WTC11 (cell line): ENCODE data around the gene GPN3. TPM values are rescaled to one million over a fixed set of nuclear protein-coding genes. Genes with fewer than 3 reads are reported as not detected.

Experiments
- CREB1 ChIP-seq: sonication (generic); formaldehyde crosslinking; IDR thresholded peaks from 2 replicates; pipeline ENCODE4 v1.8.0; 2023; ENCODE audit warnings: mild to moderate bottlenecking, missing genetic modification reagents
- ELF4 ChIP-seq: sonication (generic); formaldehyde crosslinking; IDR thresholded peaks from 2 replicates; pipeline ENCODE4 v1.8.1; 2022; ENCODE audit warnings: low read depth, mild to moderate bottlenecking, moderate library complexity, missing genetic modification reagents
- ESRRA ChIP-seq: sonication (generic); formaldehyde crosslinking; IDR thresholded peaks from 2 replicates; pipeline ENCODE4 v1.8.1; 2022; ENCODE audit warnings: mild to moderate bottlenecking, missing genetic modification reagents, borderline replicate concordance
- ETV6 ChIP-seq: sonication (generic); formaldehyde crosslinking; IDR thresholded peaks from 2 replicates; pipeline ENCODE4 v1.8.1; 2022; ENCODE audit warnings: mild to moderate bottlenecking, missing genetic modification reagents
- FOXP1 ChIP-seq: sonication (generic); formaldehyde crosslinking; IDR thresholded peaks from 2 replicates; pipeline ENCODE4 v1.8.0; 2022; ENCODE audit warnings: missing genetic modification reagents, mild to moderate bottlenecking, moderate library complexity, borderline replicate concordance
- JUN ChIP-seq: sonication (generic); formaldehyde crosslinking; IDR thresholded peaks from 2 replicates; pipeline ENCODE4 v1.8.0; 2023; ENCODE audit warnings: mild to moderate bottlenecking, missing genetic modification reagents
- NR2C2 ChIP-seq: sonication (generic); formaldehyde crosslinking; IDR thresholded peaks from 2 replicates; pipeline ENCODE4 v1.8.0; 2022; ENCODE audit warnings: mild to moderate bottlenecking, missing genetic modification reagents
- NR3C1 ChIP-seq: sonication (generic); formaldehyde crosslinking; conservative IDR thresholded peaks from 2 replicates; pipeline ENCODE4 v1.8.1; 2023; ENCODE audit warnings: low read depth, mild to moderate bottlenecking, missing genetic modification reagents
- OVOL2 ChIP-seq: fragments of 250-450 bp; sonication (Bioruptor Pico); IDR thresholded peaks from 2 replicates; pipeline ENCODE4 v1.9.0; 2021; ENCODE audit warnings: mild to moderate bottlenecking, borderline replicate concordance
- ZNF232 ChIP-seq: sonication (generic); formaldehyde crosslinking; IDR thresholded peaks from 2 replicates; pipeline ENCODE4 v1.8.0; 2022; ENCODE audit warnings: mild to moderate bottlenecking, missing genetic modification reagents
- ZNF317 ChIP-seq: sonication (generic); formaldehyde crosslinking; IDR thresholded peaks from 2 replicates; pipeline ENCODE4 v1.8.1; 2023; ENCODE audit warnings: low read depth, mild to moderate bottlenecking, moderate library complexity, missing genetic modification reagents, borderline replicate concordance
- ZNF416 ChIP-seq: fragments of 250-450 bp; sonication (Bioruptor Pico); IDR thresholded peaks from 2 replicates; pipeline ENCODE4 v1.9.0; 2021; ENCODE audit warnings: mild to moderate bottlenecking, inconsistent platforms
- ZNF423 ChIP-seq: fragments of 250-450 bp; sonication (Bioruptor Pico); IDR thresholded peaks from 2 replicates; pipeline ENCODE4 v2.1.2; 2022; ENCODE audit warnings: mild to moderate bottlenecking, moderate library complexity
- total RNA-seq: library from RNA; stranded (reverse); gene quantifications from 3 replicates; pipeline ENCODE4 v1.2.3, GENCODE V29; 2021
- TF ChIP-seq, protein P1 (sequence below): sonication (generic); formaldehyde crosslinking; IDR thresholded peaks from 2 replicates; pipeline ENCODE4 v1.8.1; 2022; ENCODE audit warnings: mild to moderate bottlenecking, missing genetic modification reagents, moderate library complexity, borderline replicate concordance
- TF ChIP-seq, protein P2 (sequence below): fragments of 250-450 bp; sonication (Bioruptor Pico); IDR thresholded peaks from 2 replicates; pipeline ENCODE4 v2.1.2; 2022; ENCODE audit warnings: mild to moderate bottlenecking, moderate library complexity
- TF ChIP-seq, protein P3 (sequence below): fragments of 250-450 bp; sonication (Bioruptor Pico); IDR thresholded peaks from 2 replicates; pipeline ENCODE4 v1.8.0; 2021; ENCODE audit warnings: mild to moderate bottlenecking
- TF ChIP-seq, protein P4 (sequence below): sonication (generic); formaldehyde crosslinking; IDR thresholded peaks from 2 replicates; pipeline ENCODE4 v1.8.1; 2022; ENCODE audit warnings: low read depth, mild to moderate bottlenecking, moderate library complexity, missing genetic modification reagents, borderline replicate concordance
- TF ChIP-seq, protein P5 (sequence below): fragments of 250-450 bp; sonication (Bioruptor Pico); conservative IDR thresholded peaks from 2 replicates; pipeline ENCODE4 v1.9.0; 2021; ENCODE audit warnings: mild to moderate bottlenecking
- TF ChIP-seq, protein P6 (sequence below): sonication (generic); formaldehyde crosslinking; IDR thresholded peaks from 2 replicates; pipeline ENCODE4 v1.8.1; 2023; ENCODE audit warnings: mild to moderate bottlenecking, missing genetic modification reagents
- TF ChIP-seq, protein P7 (sequence below): sonication (generic); formaldehyde crosslinking; IDR thresholded peaks from 2 replicates; pipeline ENCODE4 v1.8.0; 2023; ENCODE audit warnings: missing genetic modification reagents, mild to moderate bottlenecking, borderline replicate concordance
- TF ChIP-seq, protein P8 (sequence below): sonication (generic); formaldehyde crosslinking; IDR thresholded peaks from 2 replicates; pipeline ENCODE4 v1.8.1; 2023; ENCODE audit warnings: mild to moderate bottlenecking, missing genetic modification reagents
- TF ChIP-seq, protein P9 (sequence below): sonication (generic); formaldehyde crosslinking; conservative IDR thresholded peaks from 2 replicates; pipeline ENCODE4 v1.8.1; 2022; ENCODE audit warnings: mild to moderate bottlenecking, missing genetic modification reagents

GPN3 gene
- total RNA-seq, 1 experiment from 2014 or later, result 46.4 TPM

DNA sequence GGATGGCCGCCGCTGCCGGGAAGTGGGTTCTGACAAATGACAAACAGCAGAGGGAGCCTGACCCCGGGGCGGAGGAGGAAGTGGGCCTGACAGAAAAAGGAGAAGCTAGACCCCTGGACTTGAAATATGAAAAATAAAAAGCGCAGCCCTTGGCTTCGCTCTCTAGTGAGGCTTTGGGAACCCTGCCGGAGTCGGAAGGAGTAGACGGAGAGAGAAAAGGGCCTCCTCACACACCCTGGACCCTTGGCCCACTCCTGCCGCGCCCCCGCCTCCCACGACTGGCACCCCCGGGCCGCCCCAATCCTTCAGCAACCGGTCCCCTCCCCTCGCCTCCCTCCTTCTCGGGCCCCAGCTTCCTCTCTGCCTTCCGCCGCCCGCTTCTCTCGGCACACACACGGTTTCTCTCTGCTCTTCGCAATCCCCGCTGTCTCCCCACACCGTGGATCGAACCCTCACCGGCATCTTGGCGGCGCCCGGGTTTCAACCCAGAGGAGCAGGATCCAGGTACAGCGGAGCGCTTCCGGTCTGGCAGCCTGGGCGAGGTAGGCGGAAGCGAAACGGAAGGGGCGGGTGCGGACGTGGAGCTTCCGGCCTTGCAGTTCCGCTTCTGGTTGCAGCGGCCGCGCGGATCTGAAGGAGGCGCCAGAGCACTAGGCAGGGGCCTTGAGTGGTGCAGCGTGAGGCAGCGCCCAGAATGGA is 18.1 kb downstream of the GPN3 start, which contains the start of gene ARPC3 (continued):
- TF ChIP-seq, protein P1, sequence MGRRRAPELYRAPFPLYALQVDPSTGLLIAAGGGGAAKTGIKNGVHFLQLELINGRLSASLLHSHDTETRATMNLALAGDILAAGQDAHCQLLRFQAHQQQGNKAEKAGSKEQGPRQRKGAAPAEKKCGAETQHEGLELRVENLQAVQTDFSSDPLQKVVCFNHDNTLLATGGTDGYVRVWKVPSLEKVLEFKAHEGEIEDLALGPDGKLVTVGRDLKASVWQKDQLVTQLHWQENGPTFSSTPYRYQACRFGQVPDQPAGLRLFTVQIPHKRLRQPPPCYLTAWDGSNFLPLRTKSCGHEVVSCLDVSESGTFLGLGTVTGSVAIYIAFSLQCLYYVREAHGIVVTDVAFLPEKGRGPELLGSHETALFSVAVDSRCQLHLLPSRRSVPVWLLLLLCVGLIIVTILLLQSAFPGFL (CRISPR knock-in tag), result no peak
- TF ChIP-seq ZNF416 (CRISPR knock-in tag) (no peak), FOXP1 (CRISPR knock-in tag) (peak; percentile 70; the same call in 1 of the 2 replicates), ZNF317 (CRISPR knock-in tag) (no peak), ZNF423 (no peak), OVOL2 (CRISPR knock-in tag) (no peak), ZNF232 (CRISPR knock-in tag) (0 out of 2 replicates have a peak, but pooled peaks have one; percentile 27), JUN (CRISPR knock-in tag) (no peak), ETV6 (CRISPR knock-in tag) (peak; percentile 100), ELF4 (CRISPR knock-in tag) (no peak), CREB1 (CRISPR knock-in tag) (no peak), NR3C1 (no peak), ESRRA (CRISPR knock-in tag) (no peak), NR2C2 (CRISPR knock-in tag) (no peak)
- TF ChIP-seq, protein P2, sequence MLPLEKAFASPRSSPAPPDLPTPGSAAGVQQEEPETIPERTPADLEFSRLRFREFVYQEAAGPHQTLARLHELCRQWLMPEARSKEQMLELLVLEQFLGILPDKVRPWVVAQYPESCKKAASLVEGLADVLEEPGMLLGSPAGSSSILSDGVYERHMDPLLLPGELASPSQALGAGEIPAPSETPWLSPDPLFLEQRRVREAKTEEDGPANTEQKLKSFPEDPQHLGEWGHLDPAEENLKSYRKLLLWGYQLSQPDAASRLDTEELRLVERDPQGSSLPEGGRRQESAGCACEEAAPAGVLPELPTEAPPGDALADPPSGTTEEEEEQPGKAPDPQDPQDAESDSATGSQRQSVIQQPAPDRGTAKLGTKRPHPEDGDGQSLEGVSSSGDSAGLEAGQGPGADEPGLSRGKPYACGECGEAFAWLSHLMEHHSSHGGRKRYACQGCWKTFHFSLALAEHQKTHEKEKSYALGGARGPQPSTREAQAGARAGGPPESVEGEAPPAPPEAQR (CRISPR knock-in tag), result no peak
- TF ChIP-seq, protein P3, sequence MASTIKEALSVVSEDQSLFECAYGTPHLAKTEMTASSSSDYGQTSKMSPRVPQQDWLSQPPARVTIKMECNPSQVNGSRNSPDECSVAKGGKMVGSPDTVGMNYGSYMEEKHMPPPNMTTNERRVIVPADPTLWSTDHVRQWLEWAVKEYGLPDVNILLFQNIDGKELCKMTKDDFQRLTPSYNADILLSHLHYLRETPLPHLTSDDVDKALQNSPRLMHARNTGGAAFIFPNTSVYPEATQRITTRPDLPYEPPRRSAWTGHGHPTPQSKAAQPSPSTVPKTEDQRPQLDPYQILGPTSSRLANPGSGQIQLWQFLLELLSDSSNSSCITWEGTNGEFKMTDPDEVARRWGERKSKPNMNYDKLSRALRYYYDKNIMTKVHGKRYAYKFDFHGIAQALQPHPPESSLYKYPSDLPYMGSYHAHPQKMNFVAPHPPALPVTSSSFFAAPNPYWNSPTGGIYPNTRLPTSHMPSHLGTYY (CRISPR knock-in tag), result no peak
- TF ChIP-seq, protein P4, sequence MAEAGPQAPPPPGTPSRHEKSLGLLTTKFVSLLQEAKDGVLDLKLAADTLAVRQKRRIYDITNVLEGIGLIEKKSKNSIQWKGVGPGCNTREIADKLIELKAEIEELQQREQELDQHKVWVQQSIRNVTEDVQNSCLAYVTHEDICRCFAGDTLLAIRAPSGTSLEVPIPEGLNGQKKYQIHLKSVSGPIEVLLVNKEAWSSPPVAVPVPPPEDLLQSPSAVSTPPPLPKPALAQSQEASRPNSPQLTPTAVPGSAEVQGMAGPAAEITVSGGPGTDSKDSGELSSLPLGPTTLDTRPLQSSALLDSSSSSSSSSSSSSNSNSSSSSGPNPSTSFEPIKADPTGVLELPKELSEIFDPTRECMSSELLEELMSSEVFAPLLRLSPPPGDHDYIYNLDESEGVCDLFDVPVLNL (CRISPR knock-in tag), result no peak
- TF ChIP-seq, protein P5, sequence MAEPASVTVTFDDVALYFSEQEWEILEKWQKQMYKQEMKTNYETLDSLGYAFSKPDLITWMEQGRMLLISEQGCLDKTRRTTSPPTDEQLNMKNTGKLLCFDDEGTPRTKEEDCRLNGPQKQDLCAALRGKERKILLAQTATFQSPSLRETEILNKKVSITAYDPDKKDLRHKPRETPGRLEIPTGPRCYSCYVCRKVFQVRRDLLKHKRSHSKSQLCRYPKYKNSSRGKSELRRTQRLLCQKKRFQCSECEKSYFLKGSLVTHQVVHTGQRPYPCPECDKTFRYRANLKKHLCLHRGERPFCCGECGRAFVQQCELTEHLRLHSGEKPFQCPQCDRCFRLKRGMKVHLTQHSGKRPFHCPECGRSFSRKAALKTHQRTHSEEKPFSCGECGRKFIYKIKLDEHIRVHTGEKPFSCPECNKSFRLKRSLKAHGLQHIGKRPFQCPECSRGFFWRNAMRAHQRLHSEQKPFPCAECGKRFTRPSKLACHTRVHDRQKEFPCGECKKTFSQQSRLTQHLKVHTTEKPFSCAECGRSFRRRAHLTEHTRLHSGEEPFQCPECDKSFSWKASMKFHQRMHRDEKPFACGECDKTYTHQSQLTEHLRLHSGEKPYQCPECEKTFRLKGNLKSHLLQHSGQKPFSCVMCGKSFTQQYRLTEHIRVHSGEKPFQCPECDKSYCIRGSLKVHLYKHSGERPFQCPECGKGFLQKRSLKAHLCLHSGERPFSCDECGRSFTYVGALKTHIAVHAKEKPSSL (CRISPR knock-in tag), result no peak
- TF ChIP-seq, protein P6, sequence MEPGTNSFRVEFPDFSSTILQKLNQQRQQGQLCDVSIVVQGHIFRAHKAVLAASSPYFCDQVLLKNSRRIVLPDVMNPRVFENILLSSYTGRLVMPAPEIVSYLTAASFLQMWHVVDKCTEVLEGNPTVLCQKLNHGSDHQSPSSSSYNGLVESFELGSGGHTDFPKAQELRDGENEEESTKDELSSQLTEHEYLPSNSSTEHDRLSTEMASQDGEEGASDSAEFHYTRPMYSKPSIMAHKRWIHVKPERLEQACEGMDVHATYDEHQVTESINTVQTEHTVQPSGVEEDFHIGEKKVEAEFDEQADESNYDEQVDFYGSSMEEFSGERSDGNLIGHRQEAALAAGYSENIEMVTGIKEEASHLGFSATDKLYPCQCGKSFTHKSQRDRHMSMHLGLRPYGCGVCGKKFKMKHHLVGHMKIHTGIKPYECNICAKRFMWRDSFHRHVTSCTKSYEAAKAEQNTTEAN (CRISPR knock-in tag), result 0 out of 2 replicates have a peak, but pooled peaks have one; percentile 21
- TF ChIP-seq, protein P7, sequence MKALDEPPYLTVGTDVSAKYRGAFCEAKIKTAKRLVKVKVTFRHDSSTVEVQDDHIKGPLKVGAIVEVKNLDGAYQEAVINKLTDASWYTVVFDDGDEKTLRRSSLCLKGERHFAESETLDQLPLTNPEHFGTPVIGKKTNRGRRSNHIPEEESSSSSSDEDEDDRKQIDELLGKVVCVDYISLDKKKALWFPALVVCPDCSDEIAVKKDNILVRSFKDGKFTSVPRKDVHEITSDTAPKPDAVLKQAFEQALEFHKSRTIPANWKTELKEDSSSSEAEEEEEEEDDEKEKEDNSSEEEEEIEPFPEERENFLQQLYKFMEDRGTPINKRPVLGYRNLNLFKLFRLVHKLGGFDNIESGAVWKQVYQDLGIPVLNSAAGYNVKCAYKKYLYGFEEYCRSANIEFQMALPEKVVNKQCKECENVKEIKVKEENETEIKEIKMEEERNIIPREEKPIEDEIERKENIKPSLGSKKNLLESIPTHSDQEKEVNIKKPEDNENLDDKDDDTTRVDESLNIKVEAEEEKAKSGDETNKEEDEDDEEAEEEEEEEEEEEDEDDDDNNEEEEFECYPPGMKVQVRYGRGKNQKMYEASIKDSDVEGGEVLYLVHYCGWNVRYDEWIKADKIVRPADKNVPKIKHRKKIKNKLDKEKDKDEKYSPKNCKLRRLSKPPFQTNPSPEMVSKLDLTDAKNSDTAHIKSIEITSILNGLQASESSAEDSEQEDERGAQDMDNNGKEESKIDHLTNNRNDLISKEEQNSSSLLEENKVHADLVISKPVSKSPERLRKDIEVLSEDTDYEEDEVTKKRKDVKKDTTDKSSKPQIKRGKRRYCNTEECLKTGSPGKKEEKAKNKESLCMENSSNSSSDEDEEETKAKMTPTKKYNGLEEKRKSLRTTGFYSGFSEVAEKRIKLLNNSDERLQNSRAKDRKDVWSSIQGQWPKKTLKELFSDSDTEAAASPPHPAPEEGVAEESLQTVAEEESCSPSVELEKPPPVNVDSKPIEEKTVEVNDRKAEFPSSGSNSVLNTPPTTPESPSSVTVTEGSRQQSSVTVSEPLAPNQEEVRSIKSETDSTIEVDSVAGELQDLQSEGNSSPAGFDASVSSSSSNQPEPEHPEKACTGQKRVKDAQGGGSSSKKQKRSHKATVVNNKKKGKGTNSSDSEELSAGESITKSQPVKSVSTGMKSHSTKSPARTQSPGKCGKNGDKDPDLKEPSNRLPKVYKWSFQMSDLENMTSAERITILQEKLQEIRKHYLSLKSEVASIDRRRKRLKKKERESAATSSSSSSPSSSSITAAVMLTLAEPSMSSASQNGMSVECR (CRISPR knock-in tag), result peak; percentile 90; the same call in 1 of the 2 replicates
- TF ChIP-seq, protein P8, sequence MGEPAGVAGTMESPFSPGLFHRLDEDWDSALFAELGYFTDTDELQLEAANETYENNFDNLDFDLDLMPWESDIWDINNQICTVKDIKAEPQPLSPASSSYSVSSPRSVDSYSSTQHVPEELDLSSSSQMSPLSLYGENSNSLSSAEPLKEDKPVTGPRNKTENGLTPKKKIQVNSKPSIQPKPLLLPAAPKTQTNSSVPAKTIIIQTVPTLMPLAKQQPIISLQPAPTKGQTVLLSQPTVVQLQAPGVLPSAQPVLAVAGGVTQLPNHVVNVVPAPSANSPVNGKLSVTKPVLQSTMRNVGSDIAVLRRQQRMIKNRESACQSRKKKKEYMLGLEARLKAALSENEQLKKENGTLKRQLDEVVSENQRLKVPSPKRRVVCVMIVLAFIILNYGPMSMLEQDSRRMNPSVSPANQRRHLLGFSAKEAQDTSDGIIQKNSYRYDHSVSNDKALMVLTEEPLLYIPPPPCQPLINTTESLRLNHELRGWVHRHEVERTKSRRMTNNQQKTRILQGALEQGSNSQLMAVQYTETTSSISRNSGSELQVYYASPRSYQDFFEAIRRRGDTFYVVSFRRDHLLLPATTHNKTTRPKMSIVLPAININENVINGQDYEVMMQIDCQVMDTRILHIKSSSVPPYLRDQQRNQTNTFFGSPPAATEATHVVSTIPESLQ (CRISPR knock-in tag), result no peak
- TF ChIP-seq, protein P9, sequence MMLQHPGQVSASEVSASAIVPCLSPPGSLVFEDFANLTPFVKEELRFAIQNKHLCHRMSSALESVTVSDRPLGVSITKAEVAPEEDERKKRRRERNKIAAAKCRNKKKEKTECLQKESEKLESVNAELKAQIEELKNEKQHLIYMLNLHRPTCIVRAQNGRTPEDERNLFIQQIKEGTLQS (CRISPR knock-in tag), result no peak
